Measurements from ENCODE around the gene CES3. TPM values are rescaled to one million over a fixed set of nuclear protein-coding genes. Genes with fewer than 3 reads are reported as not detected.

Gene CES3
- total and polyA plus RNA-seq, 9 of the 15 experiments (the other 6 are each of a cell fraction or from before 2014, with no cell fraction given) = 0.06 to 2.2 (median 0.68) TPM

GRCh38 chr16:66923866-66924265 is 37.2 kb upstream of the CES3 start:
- Histone ChIP-seq H3K9me3 (replicated peaks; ENCODE audit: control insufficient read depth, insufficient read depth, low read depth, low read length) (no peaks in the 10 kb centered on the region), H3K9ac (ENCODE audit: insufficient read depth in 1 of 2, low read depth in 2 of 2, low read length in 2 of 2) (no peak overlapping the region), H2AFZ (ENCODE audit: low read depth, low read length) (no peak overlapping the region), H3K27ac (ENCODE audit: extremely low read depth, low read depth, low read length) (no peak overlapping the region), H4K20me1 (replicated peaks; ENCODE audit: control insufficient read depth, insufficient read depth, low read length) (no peaks in the 10 kb centered on the region; the same call in 1 of the 2 replicates), H3K36me3 (ENCODE audit: control insufficient read depth, insufficient read depth, low read length) (no peaks in the 10 kb centered on the region), H3K4me1 (replicated peaks in 1 of 2; ENCODE audit: control insufficient read depth in 2 of 2, insufficient read depth in 2 of 2, low read length in 2 of 2) (peaks cover 0 to 32% of the 10 kb centered on the region in 2 experiments; a peak in 3 of 5 replicates), H3K4me2 (ENCODE audit: insufficient read depth, low read length) (no peak overlapping the region), H3K79me2 (ENCODE audit: control insufficient read depth, insufficient read depth, low read length) (no peaks in the 10 kb centered on the region), H3K9me1 (ENCODE audit: control insufficient read depth, insufficient read depth, low read length) (no peaks in the 10 kb centered on the region), H3K27me3 (ENCODE audit: control insufficient read depth in 2 of 2, insufficient read depth in 2 of 2, low read length in 2 of 2) (peaks cover 4 to 48% of the 10 kb centered on the region in 2 experiments; a peak in 2 of 5 replicates), H3K4me3 (no peak overlapping the region)
- WGBS (ENCODE audit: insufficient coverage, low coverage, missing lambda C conversion rate) = 41% methylated on average over 3 of the region's 3 CpGs
- POLR2A ChIA-PET = no interaction called here
- ATAC-seq = no peak
- no peak for FAIRE-seq
- CTCF ChIA-PET (ENCODE audit: low intra/inter-chr PET ratio) = interaction anchor here (1.2 kb wide), 1 partner anchor 22 kb away, joined by 5 read pairs; no protein-coding TSS in a partner anchor
- intact Hi-C loops (cut with micrococcal nuclease) = no loop called here
- DNase-seq (ENCODE audit: extremely low read depth in 1 of 4, low spot score in 3 of 4) = no peak
- TF ChIP-seq LEF1 (IDR thresholded peaks at IDR 0.05) = no peak
- in situ Hi-C loops (cut with MboI) = no loop called here
- BruUV-seq (replicated peaks) = no TSS peak

GRCh38 chr16:66924527-66925321 is 36.3 kb upstream of the CES3 start:
- Histone ChIP-seq H3K27me3 (ENCODE audit: control insufficient read depth in 2 of 2, insufficient read depth in 2 of 2, low read length in 2 of 2) (peaks cover 4 to 45% of the 10 kb centered on the region in 2 experiments; a peak in 2 of 5 replicates), H3K4me1 (replicated peaks in 1 of 2; ENCODE audit: control insufficient read depth in 2 of 2, insufficient read depth in 2 of 2, low read length in 2 of 2) (peaks cover 0 to 31% of the 10 kb centered on the region in 2 experiments; a peak in 3 of 5 replicates), H3K27ac (ENCODE audit: extremely low read depth, low read depth, low read length) (no peak overlapping the region), H3K4me2 (ENCODE audit: insufficient read depth, low read length) (peak overlapping the region; percentile 68), H3K36me3 (ENCODE audit: control insufficient read depth, insufficient read depth, low read length) (no peaks in the 10 kb centered on the region), H2AFZ (ENCODE audit: low read depth, low read length) (peak overlapping the region; percentile 86), H3K4me3 (peak overlapping the region; percentile 32), H3K9ac (ENCODE audit: insufficient read depth in 1 of 2, low read depth in 2 of 2, low read length in 2 of 2) (peak overlapping the region in 1 of 2 experiments; percentile 85; a peak in 2 of 4 replicates), H3K9me3 (replicated peaks; ENCODE audit: control insufficient read depth, insufficient read depth, low read depth, low read length) (no peaks in the 10 kb centered on the region), H3K79me2 (ENCODE audit: control insufficient read depth, insufficient read depth, low read length) (no peaks in the 10 kb centered on the region), H3K9me1 (ENCODE audit: control insufficient read depth, insufficient read depth, low read length) (no peaks in the 10 kb centered on the region), H4K20me1 (replicated peaks; ENCODE audit: control insufficient read depth, insufficient read depth, low read length) (no peaks in the 10 kb centered on the region; the same call in 1 of the 2 replicates)
- no peak for FAIRE-seq
- WGBS (ENCODE audit: insufficient coverage, low coverage, missing lambda C conversion rate) = 16% methylated on average over 55 of the region's 72 CpGs
- intact Hi-C loops (cut with micrococcal nuclease) (loop anchor here (5.0 kb wide), 1 partner anchor 517 kb away; no protein-coding TSS in a partner anchor), in situ Hi-C loops (cut with MboI) (no loop called here)
- peak; percentile 62 to 92 (median 88) for DNase-seq (ENCODE audit: extremely low read depth in 1 of 4, low spot score in 3 of 4)
- ChIA-PET POLR2A (no interaction called here), CTCF (ENCODE audit: low intra/inter-chr PET ratio) (interaction anchor here (1.1 to 1.5 kb wide), 3 partner anchors 10 to 29 kb away, joined by 3 to 10 read pairs (median 5); no protein-coding TSS in a partner anchor)
- peak; percentile 93 for ATAC-seq
- BruUV-seq (replicated peaks) = no TSS peak
- no peak for TF ChIP-seq ZNF165 (CRISPR knock-in tag; IDR thresholded peaks at IDR 0.05; ENCODE audit: borderline replicate concordance)
- peak in 1 of 3 experiments; percentile 27 for TF ChIP-seq YY1 (IDR thresholded peaks at IDR 0.05; ENCODE audit: borderline replicate concordance in 1 of 3, control insufficient read depth in 1 of 3, extremely low read depth in 1 of 3, insufficient read depth in 3 of 3, insufficient read length in 1 of 3, insufficient replicate concordance in 2 of 3, low read depth in 1 of 3, low read length in 2 of 3)
- no peak for TF ChIP-seq FOXO4 (CRISPR knock-in tag; IDR thresholded peaks at IDR 0.05)
- no peak for TF ChIP-seq POLR2AphosphoS2 (IDR thresholded peaks at IDR 0.05; ENCODE audit: low read length)
- no peak for TF ChIP-seq ATF6 (CRISPR knock-in tag; IDR thresholded peaks at IDR 0.05)
- no peak for TF ChIP-seq ZNF561 (CRISPR knock-in tag; conservative IDR thresholded peaks at IDR 0.05)
- no peak for TF ChIP-seq NFXL1 (CRISPR knock-in tag; IDR thresholded peaks at IDR 0.05)
- TF ChIP-seq ZNF212 (CRISPR knock-in tag; IDR thresholded peaks at IDR 0.05) = no peak
- TF ChIP-seq MCM5 (IDR thresholded peaks at IDR 0.05; ENCODE audit: low read depth) = no peak

All from K562 (cell line).